Ovary (tissue), 3 donors: ENCODE measurements around the gene MICALL2.

ENCODE experiments used
- POLR2A ChIP-seq: fragments of 450-650 bp; IDR thresholded peaks from one replicate; pipeline ENCODE4 v1.6.1; 2017; ENCODE audit warnings: antibody characterized with exemption, mild to moderate bottlenecking, moderate library complexity
- TF ChIP-seq, protein P1 (sequence below), 3 donors: fragments of 450-650 bp in 2 of 3; fragments of 200-600 bp in 1 of 3; IDR thresholded peaks; one replicate each; pipeline versions ENCODE4 v1.5.1 to v1.8.0; 2016 to 2022; ENCODE audit warnings: antibody characterized with exemption in 3 of 3, mild to moderate bottlenecking in 1 of 3
- donor health status: DM: no; HTN: no; CAD: no.

DNA sequence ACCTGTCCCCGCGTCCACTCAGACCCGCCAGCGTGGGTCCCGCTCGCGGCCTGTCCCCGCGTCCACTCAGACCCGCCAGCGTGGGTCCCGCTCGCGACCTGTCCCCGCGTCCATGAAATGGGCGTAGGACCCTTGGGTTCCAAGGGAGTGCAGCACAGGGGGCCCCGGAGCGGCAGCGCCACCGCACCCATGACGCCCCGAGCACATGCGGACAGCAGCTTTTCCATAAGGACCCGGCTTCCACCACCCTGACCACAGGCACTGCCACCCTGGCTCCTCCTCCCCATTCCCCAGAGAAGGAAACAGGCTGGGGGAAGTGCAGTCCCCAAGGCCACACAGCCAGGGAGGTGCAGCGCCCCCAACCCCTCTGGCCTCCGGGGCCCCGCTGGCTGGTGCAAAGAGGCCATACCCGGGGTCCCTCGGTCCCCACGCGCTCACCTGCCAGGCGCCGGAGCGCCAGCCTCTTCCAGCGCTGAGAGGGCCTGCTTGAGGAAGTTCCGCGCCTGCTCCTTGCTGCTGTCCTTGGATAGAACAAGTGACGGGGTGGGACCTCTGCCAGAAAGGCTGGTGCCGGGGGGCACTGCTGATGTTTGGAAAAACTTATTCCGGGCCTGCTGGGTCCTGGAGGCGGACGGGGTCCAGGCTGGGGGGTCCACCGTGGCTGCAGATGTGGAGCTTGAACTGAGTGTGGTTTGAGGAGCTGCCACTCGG lies 14.9 kb downstream of the MICALL2 start:
- TF ChIP-seq, protein P1, sequence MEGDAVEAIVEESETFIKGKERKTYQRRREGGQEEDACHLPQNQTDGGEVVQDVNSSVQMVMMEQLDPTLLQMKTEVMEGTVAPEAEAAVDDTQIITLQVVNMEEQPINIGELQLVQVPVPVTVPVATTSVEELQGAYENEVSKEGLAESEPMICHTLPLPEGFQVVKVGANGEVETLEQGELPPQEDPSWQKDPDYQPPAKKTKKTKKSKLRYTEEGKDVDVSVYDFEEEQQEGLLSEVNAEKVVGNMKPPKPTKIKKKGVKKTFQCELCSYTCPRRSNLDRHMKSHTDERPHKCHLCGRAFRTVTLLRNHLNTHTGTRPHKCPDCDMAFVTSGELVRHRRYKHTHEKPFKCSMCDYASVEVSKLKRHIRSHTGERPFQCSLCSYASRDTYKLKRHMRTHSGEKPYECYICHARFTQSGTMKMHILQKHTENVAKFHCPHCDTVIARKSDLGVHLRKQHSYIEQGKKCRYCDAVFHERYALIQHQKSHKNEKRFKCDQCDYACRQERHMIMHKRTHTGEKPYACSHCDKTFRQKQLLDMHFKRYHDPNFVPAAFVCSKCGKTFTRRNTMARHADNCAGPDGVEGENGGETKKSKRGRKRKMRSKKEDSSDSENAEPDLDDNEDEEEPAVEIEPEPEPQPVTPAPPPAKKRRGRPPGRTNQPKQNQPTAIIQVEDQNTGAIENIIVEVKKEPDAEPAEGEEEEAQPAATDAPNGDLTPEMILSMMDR (IDR thresholded peaks at IDR 0.05) = no peak
- TF ChIP-seq POLR2A = no peak
